GM23248 (cell line): ENCODE data around the gene UBE2N. TPM values are rescaled to one million over a fixed set of nuclear protein-coding genes. Genes with fewer than 3 reads are reported as not detected.
A peak's percentile ranks its signal among the peaks of the same experiment; 100 is the strongest.

ENCODE experiments used
- DNase-seq: peaks from one replicate; pipeline ENCODE4 v3.0.0-alpha.2; 2015
- H2AFZ ChIP-seq: fragments of 200-600 bp; sonication (generic); 2 replicates; pipeline ENCODE4 v1.6.1; 2016; ENCODE audit warnings: antibody characterized with exemption
- H3F3A ChIP-seq: fragments of 200-600 bp; sonication (generic); 2 replicates; pipeline ENCODE4 v1.6.1; 2016; ENCODE audit warnings: mild to moderate bottlenecking, antibody characterized with exemption, mixed run types; ENCODE audit not compliant: insufficient read depth
- H3K27ac ChIP-seq: fragments of 200-600 bp; sonication (generic); 2 replicates; pipeline ENCODE4 v1.5.1; 2016; ENCODE audit warnings: mild to moderate bottlenecking
- H3K27me3 ChIP-seq: fragments of 200-600 bp; sonication (generic); replicated peaks from 2 replicates; pipeline ENCODE4 v1.6.1; 2016; ENCODE audit warnings: mild to moderate bottlenecking; ENCODE audit not compliant: insufficient read depth
- H3K36me3 ChIP-seq: fragments of 200-600 bp; sonication (generic); 2 replicates; pipeline ENCODE4 v1.6.1; 2016; ENCODE audit warnings: low read depth, mild to moderate bottlenecking
- H3K4me1 ChIP-seq: fragments of 200-600 bp; sonication (generic); 2 replicates; pipeline ENCODE4 v1.6.1; 2016; ENCODE audit warnings: mild to moderate bottlenecking; ENCODE audit not compliant: insufficient read depth
- H3K4me2 ChIP-seq: fragments of 200-600 bp; sonication (generic); one replicate; pipeline ENCODE4 v1.6.1; 2016; ENCODE audit warnings: mild to moderate bottlenecking; ENCODE audit not compliant: unreplicated experiment
- H3K4me3 ChIP-seq: fragments of 200-600 bp; sonication (generic); 2 replicates; pipeline ENCODE4 v1.5.1; 2016; ENCODE audit warnings: mild to moderate bottlenecking
- H3K79me2 ChIP-seq: fragments of 200-600 bp; sonication (generic); 2 replicates; pipeline ENCODE4 v1.6.1; 2016; ENCODE audit warnings: mild to moderate bottlenecking; ENCODE audit not compliant: insufficient read depth
- H3K9ac ChIP-seq: fragments of 200-600 bp; sonication (generic); 2 replicates; pipeline ENCODE4 v1.6.1; 2016; ENCODE audit warnings: mild to moderate bottlenecking
- H3K9me2 ChIP-seq: fragments of 200-600 bp; sonication (generic); 2 replicates; pipeline ENCODE4 v1.6.1; 2016; ENCODE audit warnings: mixed run types, mild to moderate bottlenecking, moderate library complexity; ENCODE audit not compliant: insufficient read depth
- H3K9me3 ChIP-seq: fragments of 200-600 bp; sonication (generic); one replicate; pipeline ENCODE4 v1.6.1; 2017; ENCODE audit warnings: low read depth
- H4K20me1 ChIP-seq: fragments of 200-600 bp; sonication (generic); 2 replicates; pipeline ENCODE4 v1.6.0; 2016; ENCODE audit not compliant: insufficient read depth
- EZH2 ChIP-seq: fragments of 200-600 bp; sonication (generic); IDR thresholded peaks from 2 replicates; pipeline ENCODE4 v1.6.1; 2018; ENCODE audit warnings: antibody characterized with exemption, mild to moderate bottlenecking; ENCODE audit not compliant: insufficient read depth, poor library complexity, severe bottlenecking
- EZH2phosphoT487 ChIP-seq: fragments of 200-600 bp; sonication (generic); IDR thresholded peaks from 2 replicates; pipeline ENCODE4 v1.6.1; 2018; ENCODE audit warnings: antibody characterized with exemption, moderate library complexity, mild to moderate bottlenecking, low read depth; ENCODE audit not compliant: insufficient read depth
- WGBS, 2 experiments: methylation state at CpG; one replicate each; pipeline ENCODE4 v1.1.6; 2015 to 2017; ENCODE audit warnings: low lambda C conversion rate in 2 of 2, low coverage in 1 of 2; ENCODE audit errors: missing lambda C conversion rate in 2 of 2; 5-methylcytosine and 5-hydroxymethylcytosine counted together
- in situ Hi-C: fragments of 300-500 bp; cut with MboI; formaldehyde crosslinking; loops from 2 replicates; pipeline ENCODE4 v1.15.0; 2020
- polyA plus RNA-seq: library from polyadenylated mRNA; unstranded; fragments of >200 nt; fragmentation: Nextera tagmentation; extraction: Ambion mirVana; gene quantifications from 2 replicates; pipeline ENCODE4 v1.2.1, GENCODE V29; 2016
- total RNA-seq: library from RNA; depleted of rRNA; stranded (reverse); fragments of >200 nt; shearing (Covaris generic); gene quantifications from 2 replicates; pipeline ENCODE4 v1.2.3, GENCODE V29; 2014

UBE2N gene
- total and polyA plus RNA-seq, 2 experiments from 2014 or later, result 104 to 175 TPM

GRCh38 chr12:93425736-93426411 lies 15.9 kb downstream of the UBE2N start:
- Histone ChIP-seq H3K27me3 (no peaks in the 10 kb centered on the region), H3K9me2 (no peaks in the 10 kb centered on the region), H3F3A (peaks cover 16% of the 10 kb centered on the region), H3K4me2 (no peak overlapping the region), H4K20me1 (peaks cover 17% of the 10 kb centered on the region; the same call in 1 of the 2 replicates), H3K27ac (no peak overlapping the region), H3K9me3 (no peaks in the 10 kb centered on the region), H3K4me3 (no peak overlapping the region), H3K4me1 (peaks cover 62% of the 10 kb centered on the region), H3K36me3 (no peaks in the 10 kb centered on the region), H3K9ac (no peak overlapping the region), H3K79me2 (peaks cover 100% of the 10 kb centered on the region), H2AFZ (no peak overlapping the region)
- no peak for DNase-seq
- TF ChIP-seq EZH2phosphoT487 (no peak), EZH2 (no peak)
- 57 to 65% methylated on average over 8 of the region's 8 CpGs for WGBS, 2 experiments
- in situ Hi-C loops, result no loop called here

- in situ Hi-C loops, result no loop called here
- no peak for DNase-seq
- no peaks in the 10 kb centered on the region for H3K27me3 ChIP-seq
- H3K9ac ChIP-seq, result no peak overlapping the region
- H3K4me3 ChIP-seq, result no peak overlapping the region
- peaks cover 17% of the 10 kb centered on the region; the same call in 1 of the 2 replicates for H4K20me1 ChIP-seq
- H2AFZ ChIP-seq, result no peak overlapping the region
- no peaks in the 10 kb centered on the region for H3K9me3 ChIP-seq
- no peaks in the 10 kb centered on the region for H3K36me3 ChIP-seq
- H3K4me1 ChIP-seq, result peaks cover 45% of the 10 kb centered on the region
- peaks cover 13% of the 10 kb centered on the region for H3F3A ChIP-seq
- TF ChIP-seq EZH2phosphoT487 (no peak), EZH2 (no peak)
- H3K79me2 ChIP-seq, result peaks cover 100% of the 10 kb centered on the region
- H3K4me2 ChIP-seq, result no peak overlapping the region
- H3K9me2 ChIP-seq, result no peaks in the 10 kb centered on the region
- WGBS, 2 experiments, result 34 to 46% methylated on average over 2 of the region's 2 CpGs
- H3K27ac ChIP-seq, result no peak overlapping the region
Observed at GRCh38 chr12:93422050-93422449, 19.7 kb downstream of the UBE2N start.

GRCh38 chr12:93419388-93420034 lies 22.2 kb downstream of the UBE2N start:
- in situ Hi-C loops, result no loop called here
- peaks cover 7% of the 10 kb centered on the region; the same call in 1 of the 2 replicates for H4K20me1 ChIP-seq
- H3K4me3 ChIP-seq, result peak overlapping the region; percentile 46
- no peaks in the 10 kb centered on the region for H3K9me3 ChIP-seq
- 0 to 2% methylated on average over 1 of the region's 1 CpG for WGBS, 2 experiments
- no peak for TF ChIP-seq EZH2
- no peak for TF ChIP-seq EZH2phosphoT487
- peak overlapping the region; percentile 39 for H3K9ac ChIP-seq
- peaks cover 100% of the 10 kb centered on the region for H3K79me2 ChIP-seq
- H3K4me1 ChIP-seq, result peaks cover 52% of the 10 kb centered on the region
- H3K4me2 ChIP-seq, result peak overlapping the region; percentile 53
- 0 out of 2 replicates have a peak overlapping the region, but pooled peaks have one; percentile 0 for H3K27ac ChIP-seq
- H3F3A ChIP-seq, result peaks cover 32% of the 10 kb centered on the region
- DNase-seq, result peak; percentile 75
- no peaks in the 10 kb centered on the region for H3K36me3 ChIP-seq
- no peak overlapping the region for H2AFZ ChIP-seq
- no peaks in the 10 kb centered on the region for H3K27me3 ChIP-seq
- no peaks in the 10 kb centered on the region for H3K9me2 ChIP-seq

GRCh38 chr12:93417967-93418480 lies 23.7 kb downstream of the UBE2N start:
- H3K36me3 ChIP-seq, result no peaks in the 10 kb centered on the region
- in situ Hi-C loops, result no loop called here
- H3K4me2 ChIP-seq, result no peak overlapping the region
- peaks cover 100% of the 10 kb centered on the region for H3K79me2 ChIP-seq
- WGBS, 2 experiments, result 83 to 85% methylated on average over 4 of the region's 4 CpGs
- no peak overlapping the region for H3K27ac ChIP-seq
- no peaks in the 10 kb centered on the region for H3K9me3 ChIP-seq
- H2AFZ ChIP-seq, result no peak overlapping the region
- peaks cover 37% of the 10 kb centered on the region for H3K4me1 ChIP-seq
- no peak overlapping the region for H3K9ac ChIP-seq
- peaks cover 3% of the 10 kb centered on the region; the same call in 1 of the 2 replicates for H4K20me1 ChIP-seq
- H3K9me2 ChIP-seq, result no peaks in the 10 kb centered on the region
- DNase-seq, result no peak
- H3K4me3 ChIP-seq, result no peak overlapping the region
- no peaks in the 10 kb centered on the region for H3K27me3 ChIP-seq
- peaks cover 33% of the 10 kb centered on the region for H3F3A ChIP-seq
- no peak for TF ChIP-seq EZH2
- no peak for TF ChIP-seq EZH2phosphoT487
